GM18526 (cell line): ENCODE data around the gene LCN12.

Experiments used
- POLR2A ChIP-seq: IDR thresholded peaks from 3 replicates; pipeline ENCODE4 v1.6.1; 2011; ENCODE audit not compliant: insufficient read length; ENCODE audit errors: extremely low read depth

The LCN12 gene

GRCh38 chr9:136921718-136922117 lies 30.4 kb upstream of the LCN12 start:
- TF ChIP-seq POLR2A, result no peak

- TF ChIP-seq POLR2A, result no peak
These were observed 29.5 kb upstream of the LCN12 start for GRCh38 chr9:136922540-136922939.

GRCh38 chr9:136923881-136924280 lies 28.2 kb upstream of the LCN12 start:
- TF ChIP-seq POLR2A, result no peak

- no peak for TF ChIP-seq POLR2A
These were observed 26.5 kb upstream of the LCN12 start for GRCh38 chr9:136925414-136926153.

GRCh38 chr9:136926154-136926704 lies 25.8 kb upstream of the LCN12 start:
- TF ChIP-seq POLR2A, result no peak

GRCh38 chr9:136926749-136927148 lies 25.3 kb upstream of the LCN12 start:
- no peak for TF ChIP-seq POLR2A

- no peak for TF ChIP-seq POLR2A
These were observed 24.5 kb upstream of the LCN12 start for GRCh38 chr9:136927343-136928271.

- no peak for TF ChIP-seq POLR2A
These were observed 23.5 kb upstream of the LCN12 start for GRCh38 chr9:136928591-136928990.

GRCh38 chr9:136930014-136930413 lies 22.1 kb upstream of the LCN12 start:
- TF ChIP-seq POLR2A, result no peak

- TF ChIP-seq POLR2A, result no peak
These were observed 20.4 kb upstream of the LCN12 start for GRCh38 chr9:136931611-136932130.

GRCh38 chr9:136934277-136934676 lies 17.8 kb upstream of the LCN12 start:
- TF ChIP-seq POLR2A, result no peak

- no peak for TF ChIP-seq POLR2A
These were observed 16.4 kb upstream of the LCN12 start for GRCh38 chr9:136935651-136936050.

GRCh38 chr9:136936645-136937170 lies 15.4 kb upstream of the LCN12 start:
- TF ChIP-seq POLR2A, result no peak

GRCh38 chr9:136937186-136938001 lies 14.7 kb upstream of the LCN12 start:
- TF ChIP-seq POLR2A, result no peak
